Right ventricle myocardium inferior (tissue), 1 donor: ENCODE results near the gene SH3GLB2. TPM values are rescaled to one million over a fixed set of nuclear protein-coding genes. Genes with fewer than 3 reads are reported as not detected.
A peak's percentile ranks its signal among the peaks of the same experiment; 100 is the strongest.

Experiments used
- ATAC-seq: fragments of 200-7000 bp; cut with Tn5 transposase; one replicate; pipeline ENCODE4 v1.9.1; 2020; ENCODE audit warnings: mild to moderate bottlenecking, moderate library complexity
- DNase-seq: peaks from one replicate; pipeline ENCODE4 v3.0.0; 2021; ENCODE audit errors: missing footprints
- intact Hi-C: fragments of 100-400 bp; cut with DNase I; formaldehyde crosslinking; loops from one replicate; pipeline ENCODE4 v1.11.0; 2022
- long read RNA-seq: library from polyadenylated mRNA; unstranded; transcript quantifications from one replicate; pipeline ENCODE4 v2.0.0, GENCODE V29; 2021
- total RNA-seq: library from RNA; stranded (reverse); fragmentation: NEBNext Ultra II Directional; extraction: Animal tissue kit (Norgen Biotek cat#: 25700); gene quantifications from one replicate; pipeline ENCODE4 v1.2.1, GENCODE V29; 2021
- donor health status: DM: no; HTN: yes; CAD: no; lungs with severe emphysema.

The SH3GLB2 gene
- 32.4 TPM for total RNA-seq
- long read RNA-seq, full-length matches to known transcripts, result 50 of 72 reads
- long read RNA-seq, partial matches to known transcripts, result 2 of 72 reads
- long read RNA-seq, other reads (novel, unspliced or antisense), result 20 of 72 reads

GRCh38 chr9:129028192-129028966 lies at the start of gene SH3GLB2:
Gene SH3GLB2 (minus strand): TSS chr9:129028331. CDS start chr9:129028154, 177 bp downstream.
- ATAC-seq (peak; percentile 99), DNase-seq (peak; percentile 97)
- intact Hi-C loops, result no loop called here

- intact Hi-C loops, result no loop called here
- DNase-seq (no peak), ATAC-seq (no peak)
Observed at GRCh38 chr9:129077236-129077635, 49.1 kb upstream of the SH3GLB2 start.

- intact Hi-C loops, result no loop called here
- ATAC-seq (no peak), DNase-seq (no peak)
Observed at GRCh38 chr9:129076640-129077037, 48.5 kb upstream of the SH3GLB2 start.

GRCh38 chr9:129075996-129076639 lies 48.0 kb upstream of the SH3GLB2 start:
- intact Hi-C loops, result no loop called here
- no peak for ATAC-seq
- no peak for DNase-seq

GRCh38 chr9:129074106-129074505 lies 46.0 kb upstream of the SH3GLB2 start:
- intact Hi-C loops, result no loop called here
- DNase-seq, result no peak

GRCh38 chr9:129073404-129073803 lies 45.3 kb upstream of the SH3GLB2 start:
- intact Hi-C loops, result no loop called here
- DNase-seq (no peak), ATAC-seq (no peak)

More at GRCh38 chr9:129074106-129074505, 46.0 kb upstream of the SH3GLB2 start:
- ATAC-seq, result no peak

GRCh38 chr9:129072171-129072570 lies 44.0 kb upstream of the SH3GLB2 start:
- ATAC-seq (no peak), DNase-seq (no peak)
- intact Hi-C loops, result no loop called here

- ATAC-seq, result no peak
- intact Hi-C loops, result no loop called here
- DNase-seq, result no peak
Observed at GRCh38 chr9:129071526-129072126, 43.5 kb upstream of the SH3GLB2 start.

- no peak for DNase-seq
- intact Hi-C loops, result no loop called here
- no peak for ATAC-seq
Observed at GRCh38 chr9:129070696-129071525, 42.8 kb upstream of the SH3GLB2 start.

- DNase-seq (no peak), ATAC-seq (peak; percentile 11)
- intact Hi-C loops, result loop anchor here (1.0 kb wide), 1 partner anchor 18 kb away; no protein-coding TSS in a partner anchor
Observed at GRCh38 chr9:129069862-129070641, 41.9 kb upstream of the SH3GLB2 start.

GRCh38 chr9:129068990-129069861 lies 41.1 kb upstream of the SH3GLB2 start:
- intact Hi-C loops, result loop anchor here (1.0 kb wide), 1 partner anchor 17 kb away; no protein-coding TSS in a partner anchor

GRCh38 chr9:129068110-129068509 lies 40.0 kb upstream of the SH3GLB2 start:
- DNase-seq, result no peak
- intact Hi-C loops, result no loop called here
- ATAC-seq, result no peak

More at GRCh38 chr9:129068990-129069861, 41.1 kb upstream of the SH3GLB2 start:
- ATAC-seq (peak; percentile 94), DNase-seq (peak; percentile 89)

- DNase-seq (no peak), ATAC-seq (no peak)
- intact Hi-C loops, result no loop called here
Observed at GRCh38 chr9:129064499-129064908, 36.4 kb upstream of the SH3GLB2 start.

GRCh38 chr9:129063061-129063460 lies 34.9 kb upstream of the SH3GLB2 start:
- DNase-seq, result no peak
- intact Hi-C loops, result no loop called here
- ATAC-seq, result no peak

GRCh38 chr9:129060991-129061390 lies 32.9 kb upstream of the SH3GLB2 start:
- DNase-seq, result no peak
- intact Hi-C loops, result no loop called here
- ATAC-seq, result no peak

GRCh38 chr9:129059796-129060785 lies 32.0 kb upstream of the SH3GLB2 start:
- no peak for ATAC-seq
- no peak for DNase-seq
- intact Hi-C loops, result no loop called here
